GM21825 (cell line): ENCODE data around the gene ATF6.
"Not testable (repeated sequence)": the region's sequence is repeated elsewhere in the genome, so short reads cannot be mapped to it uniquely, and the experiment has no call there.

Experiments
- ATAC-seq: cut with Tn5 transposase; IDR thresholded peaks from one replicate; pipeline ENCODE4 v1.9.1; 2021; ENCODE audit warnings: mild to moderate bottlenecking, moderate library complexity; ENCODE audit not compliant: unreplicated experiment

ATF6 gene

DNA sequence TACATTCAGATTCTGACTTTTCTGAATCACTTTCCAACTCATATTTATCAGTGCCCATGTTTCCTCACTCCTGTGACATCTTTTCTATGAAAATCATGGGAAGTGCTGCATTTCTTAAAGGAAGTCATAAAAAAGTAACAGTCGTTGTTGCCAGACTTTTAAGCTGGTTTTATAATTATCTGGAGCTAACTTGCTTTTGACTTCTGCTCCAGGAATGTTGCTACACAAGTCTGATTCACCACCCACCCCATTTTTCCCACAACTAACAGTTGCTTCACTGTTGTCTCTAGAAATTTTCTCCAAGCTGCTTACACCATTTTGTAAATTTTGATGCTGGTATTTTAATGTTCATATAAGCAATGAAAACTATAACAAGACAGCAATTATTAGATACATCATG, 32.6 kb upstream of the ATF6 start:
- no peak for ATAC-seq

DNA sequence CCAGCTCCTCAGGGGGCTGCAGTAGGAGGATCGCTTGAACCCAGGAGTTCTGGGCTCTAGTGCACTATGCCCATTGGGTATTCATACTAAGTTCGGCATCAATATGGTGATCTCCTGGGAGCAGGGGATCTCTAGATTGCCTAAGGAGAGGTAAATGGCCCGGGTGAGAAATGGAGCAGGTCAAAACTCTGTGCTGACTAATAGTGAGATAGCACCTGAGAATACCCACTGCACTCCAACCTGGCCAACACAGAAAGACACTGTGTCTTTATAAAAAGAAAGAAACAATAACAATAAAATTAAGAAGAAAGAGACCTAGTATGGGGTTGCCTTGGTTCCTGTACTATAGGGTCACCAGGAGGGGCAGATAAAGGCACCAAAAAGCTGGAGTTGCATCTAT, 30.3 kb upstream of the ATF6 start:
- no peak for ATAC-seq

DNA sequence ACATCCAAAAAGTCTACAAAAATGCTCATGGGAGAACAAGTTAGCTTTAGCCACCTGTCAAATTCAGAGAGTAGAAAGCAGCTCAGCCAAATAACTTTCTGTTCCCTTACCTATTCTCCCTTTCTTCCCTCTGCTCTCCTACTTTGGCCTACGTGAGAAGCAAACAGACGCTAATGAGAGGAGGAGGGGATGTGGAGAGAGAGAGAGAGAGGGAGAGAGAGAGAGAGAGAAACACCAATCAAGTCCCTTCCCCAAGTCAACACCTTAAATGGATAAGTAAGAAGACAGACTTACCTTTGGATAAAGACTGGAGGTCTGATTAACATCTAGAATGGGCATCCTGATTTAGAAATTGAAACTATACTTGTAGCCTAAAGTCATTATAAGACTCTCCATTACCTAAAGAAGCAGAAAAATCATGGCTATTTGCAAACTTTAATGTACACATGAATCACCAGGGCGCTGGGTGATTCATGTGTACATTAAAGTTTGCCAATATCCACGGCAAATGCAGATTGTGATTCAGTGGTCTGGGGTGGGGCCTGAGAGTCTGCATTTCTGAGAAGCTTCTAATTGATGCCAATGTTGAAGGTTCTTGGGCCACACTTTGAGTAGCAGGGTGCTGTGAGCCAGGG, 29.7 kb upstream of the ATF6 start:
- ATAC-seq: no peak

DNA sequence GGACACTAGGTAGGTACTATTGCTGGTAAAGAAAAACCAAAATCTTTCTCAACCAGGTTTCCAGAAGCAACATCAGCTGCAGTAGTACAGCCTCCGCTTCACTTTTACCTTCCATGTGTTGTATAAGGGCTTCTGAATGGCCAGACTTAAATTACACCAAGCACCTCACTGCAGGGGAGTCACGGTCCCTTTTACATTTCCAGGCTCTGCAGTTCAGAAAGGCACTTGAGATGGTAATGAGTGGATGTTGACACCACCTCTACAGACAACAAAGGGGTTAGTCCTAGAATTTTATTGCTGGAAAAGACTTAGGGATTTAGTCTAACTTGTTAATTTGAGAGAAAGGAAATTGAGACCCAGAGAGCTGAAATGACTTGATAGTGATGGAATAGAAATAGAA, 28.5 kb upstream of the ATF6 start:
- no peak for ATAC-seq

DNA sequence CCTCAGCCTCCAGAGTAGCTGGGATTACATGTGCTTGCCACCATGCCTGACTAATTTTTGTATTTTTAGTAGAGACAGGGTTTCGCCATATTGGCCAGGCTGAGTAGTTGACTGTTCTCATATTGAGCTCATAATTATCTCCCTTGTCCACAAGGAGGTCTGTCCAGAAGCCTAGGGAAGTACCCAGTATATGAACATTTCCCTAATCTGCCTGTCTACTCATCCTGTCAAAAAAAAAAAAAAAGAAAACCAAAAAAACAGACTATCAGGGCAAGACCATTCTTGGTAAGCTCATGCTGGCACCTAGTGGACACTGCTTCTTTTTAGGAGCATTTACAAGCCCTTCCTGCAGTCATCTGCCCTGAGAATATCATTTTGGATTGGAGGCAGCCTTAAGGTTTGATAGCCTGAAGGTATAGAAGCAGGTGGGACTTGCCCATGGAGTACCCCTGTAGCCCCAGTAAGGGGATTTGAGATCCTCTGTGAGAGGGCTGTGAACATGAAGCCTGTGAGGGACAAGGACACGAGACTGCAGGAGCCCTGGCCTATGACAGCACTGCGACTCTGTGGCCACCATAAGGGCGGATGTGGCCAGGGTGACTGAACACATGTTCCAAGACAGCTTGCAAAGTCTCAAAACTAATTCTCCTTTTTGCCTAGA, 27.4 kb upstream of the ATF6 start:
- peak; percentile 62 for ATAC-seq

DNA sequence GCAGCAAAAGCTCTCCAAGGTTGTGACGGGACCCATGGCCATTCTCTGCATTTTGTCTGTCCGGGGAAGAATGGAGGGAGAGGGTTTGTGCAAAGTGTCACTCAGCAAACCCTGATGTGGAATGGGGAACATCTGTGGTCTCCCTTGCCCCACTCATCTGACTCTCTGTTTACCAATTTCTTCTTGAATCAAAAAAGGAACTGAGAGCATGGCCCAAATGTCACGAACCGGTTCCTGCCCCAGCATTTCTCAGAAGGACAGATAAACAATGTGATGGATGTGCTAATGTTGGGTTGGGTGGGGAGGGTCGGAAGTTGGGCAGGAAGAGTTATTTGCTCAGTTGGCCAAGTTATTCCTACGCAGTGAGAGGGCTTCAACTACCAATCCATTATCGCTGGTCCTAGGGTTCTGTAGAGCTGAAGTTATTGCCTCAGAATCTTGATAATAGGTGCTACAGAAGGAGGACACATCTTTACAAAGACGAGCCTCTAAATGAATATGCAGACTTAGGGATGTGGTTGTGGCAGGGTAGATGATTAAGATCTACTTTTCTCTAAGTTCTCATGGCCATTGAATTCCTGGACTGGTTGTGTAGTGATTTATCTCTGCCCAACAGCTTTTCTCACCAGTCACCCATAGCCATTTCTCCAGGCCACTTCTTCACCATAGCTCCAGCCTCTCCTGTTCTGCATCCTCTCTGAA, 26.1 kb upstream of the ATF6 start:
- no peak for ATAC-seq

DNA sequence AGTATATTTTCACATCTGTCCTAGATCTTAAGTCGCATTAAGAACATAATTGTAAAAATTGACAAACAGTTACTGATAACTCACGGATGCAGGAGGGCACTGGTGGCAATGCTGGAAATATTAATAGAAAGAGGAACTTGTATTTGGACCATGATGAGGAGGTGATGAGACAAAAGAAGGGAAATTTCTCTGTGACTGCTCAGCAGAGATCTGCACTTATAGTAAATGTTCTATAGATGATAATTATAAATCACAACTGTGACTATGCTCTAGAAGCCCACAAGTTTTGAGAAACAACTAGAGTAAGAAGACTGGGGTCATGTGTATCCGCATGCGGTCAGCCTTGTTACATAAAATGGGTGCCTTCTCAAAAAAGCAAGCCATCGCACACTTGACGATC, 25.2 kb upstream of the ATF6 start:
- ATAC-seq: no peak

DNA sequence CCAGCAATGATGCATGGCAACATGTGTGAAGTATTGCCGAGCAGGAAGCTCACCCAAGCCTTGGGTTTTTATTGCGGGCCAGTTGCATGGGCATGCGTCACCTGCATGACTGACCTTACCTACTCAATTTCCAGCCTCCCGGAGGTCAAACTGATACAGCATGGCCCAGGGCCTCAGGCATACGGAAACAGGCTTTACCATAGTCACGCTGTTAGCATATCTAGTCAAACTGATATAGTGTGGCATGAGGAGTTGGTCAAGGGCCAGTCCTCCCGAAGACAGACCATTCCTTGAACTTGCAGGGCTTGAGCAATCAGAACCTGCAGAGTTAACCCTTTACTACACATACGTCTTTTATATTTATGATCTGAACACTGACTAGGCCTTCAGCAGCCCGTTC, 22.9 kb upstream of the ATF6 start:
- ATAC-seq: no peak

DNA sequence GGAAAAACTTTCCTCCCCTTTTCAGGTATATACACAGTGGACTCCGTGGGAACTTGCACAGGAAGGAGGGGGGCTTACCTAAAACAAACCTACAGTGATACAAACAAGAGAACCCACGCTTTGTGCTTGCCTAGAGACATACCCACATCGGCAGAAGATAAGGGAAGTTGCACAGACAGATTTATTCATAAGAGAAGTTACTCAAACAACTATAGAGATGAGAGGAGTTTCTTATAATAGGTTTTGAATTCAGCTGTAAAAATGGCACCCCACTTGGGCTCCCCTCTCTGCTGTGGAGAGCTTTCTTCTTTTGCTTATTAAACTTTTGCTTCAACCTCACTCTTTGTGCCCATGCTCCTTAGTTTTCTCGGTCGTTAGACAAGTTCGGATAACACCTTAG, 18.3 kb upstream of the ATF6 start:
- no peak for ATAC-seq

DNA sequence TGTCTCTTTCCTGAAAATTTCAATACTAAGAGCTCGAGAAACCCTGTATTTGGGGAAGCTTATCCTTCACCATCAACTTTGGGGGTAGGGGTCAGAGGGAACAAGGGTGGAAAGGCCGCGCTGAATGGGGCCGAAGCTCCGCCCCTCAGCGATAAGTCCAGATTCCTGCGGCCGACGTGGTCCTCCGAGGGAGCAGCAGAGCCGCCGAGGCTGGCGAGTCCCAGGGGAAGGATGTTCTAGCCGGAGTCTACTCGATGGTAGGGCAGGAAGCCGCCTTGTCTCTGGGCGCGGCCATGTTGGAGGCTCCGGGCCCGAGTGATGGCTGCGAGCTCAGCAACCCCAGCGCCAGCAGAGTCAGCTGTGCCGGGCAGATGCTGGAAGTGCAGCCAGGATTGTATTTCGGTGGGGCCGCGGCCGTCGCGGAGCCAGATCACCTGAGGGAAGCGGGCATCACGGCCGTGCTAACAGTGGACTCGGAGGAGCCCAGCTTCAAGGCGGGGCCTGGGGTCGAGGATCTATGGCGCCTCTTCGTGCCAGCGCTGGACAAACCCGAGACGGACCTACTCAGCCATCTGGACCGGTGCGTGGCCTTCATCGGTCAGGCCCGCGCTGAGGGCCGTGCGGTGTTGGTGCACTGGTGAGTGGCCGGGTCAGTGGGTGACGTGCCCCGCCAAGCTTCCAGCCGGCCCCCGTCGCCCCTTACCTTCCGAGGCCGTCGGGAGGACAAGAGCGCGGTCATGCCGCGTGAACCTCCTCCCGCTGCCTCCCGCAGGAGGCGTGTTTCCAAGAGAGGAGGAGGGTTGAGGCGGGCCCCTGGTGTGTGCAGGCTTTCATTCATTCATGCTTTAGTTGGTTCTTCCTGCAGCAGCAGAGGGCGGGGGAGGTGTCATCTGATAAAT, 16.4 kb upstream of the ATF6 start, which contains the start of gene DUSP12:
DUSP12 (plus strand) TSS at position 278 of the 899 bp plus-strand sequence; CDS start at position 294, 16 bp downstream.
- peak; percentile 98 for ATAC-seq

DNA sequence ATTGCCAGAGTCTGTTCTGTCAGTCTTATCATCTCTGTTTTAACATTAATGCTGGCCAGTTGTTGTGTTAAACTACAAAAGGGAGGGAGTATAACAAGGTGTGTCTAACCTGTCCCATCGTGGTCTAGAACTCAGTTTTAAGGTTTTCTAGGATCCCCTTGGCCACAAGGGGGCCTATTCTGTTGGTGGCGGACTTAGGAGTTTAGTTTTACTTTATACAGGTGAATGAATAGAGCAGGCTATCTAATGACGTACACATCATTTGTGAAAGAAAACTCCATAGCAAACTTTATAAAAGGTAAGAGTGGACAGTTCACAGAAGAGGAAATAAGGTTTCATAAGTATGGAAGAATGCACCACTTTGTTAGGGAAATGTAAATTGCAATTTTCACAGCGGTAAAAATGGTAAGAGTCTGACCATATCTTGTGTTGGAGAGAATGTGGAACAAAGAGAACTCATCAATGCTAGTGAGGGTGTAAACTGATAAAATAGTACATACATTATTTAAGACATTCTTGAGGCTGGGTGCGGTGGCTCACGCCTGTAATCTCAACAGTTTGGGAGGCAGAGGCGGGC, 2.5 kb upstream of the ATF6 start:
- ATAC-seq: no peak

DNA sequence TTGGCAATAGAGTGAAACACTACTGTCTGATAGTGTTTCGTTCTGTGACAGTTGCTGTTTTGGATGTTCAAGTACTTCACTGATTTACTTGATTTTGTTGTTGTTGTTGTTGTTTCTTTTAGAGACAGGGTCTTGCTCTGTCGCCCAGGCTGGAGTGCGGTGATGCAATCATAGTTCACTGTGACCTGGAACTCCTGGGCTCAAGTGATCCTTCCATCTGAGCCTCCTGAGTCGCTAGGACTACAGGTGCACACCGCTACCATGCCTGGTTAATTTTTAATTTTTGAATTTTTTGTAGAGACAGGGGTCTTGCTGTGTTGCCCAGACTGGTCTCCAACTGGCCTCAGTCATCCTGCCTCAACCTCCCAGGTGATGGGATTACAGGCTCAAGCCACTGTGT, 2.3 kb downstream of the ATF6 start:
- ATAC-seq: no peak

DNA sequence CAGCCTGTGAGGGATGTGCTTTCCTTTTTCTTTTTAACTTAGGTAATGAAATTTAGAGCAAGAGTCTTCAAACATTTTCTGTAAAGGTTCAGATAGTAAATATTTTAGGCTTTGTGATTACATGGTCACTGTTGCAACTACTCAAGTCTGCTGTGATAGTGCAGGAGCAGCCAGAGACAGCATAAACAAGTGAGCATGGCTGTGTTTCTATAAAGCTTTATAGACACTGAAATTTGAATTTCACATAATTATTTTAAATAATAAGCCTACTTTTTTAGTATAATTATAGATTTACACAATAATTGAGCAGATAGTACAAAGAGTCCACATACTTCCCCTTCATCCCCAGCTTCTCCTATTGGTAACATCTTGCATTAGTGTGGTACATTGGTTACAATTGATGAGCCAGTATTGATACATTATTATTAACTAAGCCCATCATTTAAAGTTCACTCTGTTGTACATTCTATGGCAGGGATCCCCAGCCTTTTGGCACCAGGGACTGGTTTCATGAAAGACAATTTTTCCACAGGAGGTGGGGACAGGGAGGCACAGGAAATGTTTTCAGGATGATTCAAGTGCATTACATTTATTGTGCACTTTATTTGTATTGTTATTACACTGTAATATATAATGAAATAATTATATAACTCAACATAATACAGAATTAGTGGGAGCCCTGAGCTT, 3.0 kb downstream of the ATF6 start:
- ATAC-seq: no peak

DNA sequence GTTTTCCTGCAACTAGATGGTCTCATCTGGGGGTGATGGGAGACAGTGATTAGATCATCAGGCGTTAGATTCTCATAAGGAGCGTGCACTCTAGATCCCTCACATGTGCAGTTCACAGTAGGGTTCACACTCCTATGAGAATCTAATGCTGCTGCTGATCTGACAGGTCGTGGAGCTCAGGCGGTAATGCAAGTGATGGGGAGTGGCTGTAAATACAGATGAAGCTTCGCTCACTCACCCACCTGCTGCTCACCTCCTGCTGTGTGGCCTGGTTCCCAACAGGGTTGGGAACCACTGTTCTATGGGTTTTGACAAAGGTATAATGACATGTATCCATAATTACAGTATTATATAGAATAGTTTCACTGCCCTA, 3.5 kb downstream of the ATF6 start:
- not testable (repeated sequence) for ATAC-seq

DNA sequence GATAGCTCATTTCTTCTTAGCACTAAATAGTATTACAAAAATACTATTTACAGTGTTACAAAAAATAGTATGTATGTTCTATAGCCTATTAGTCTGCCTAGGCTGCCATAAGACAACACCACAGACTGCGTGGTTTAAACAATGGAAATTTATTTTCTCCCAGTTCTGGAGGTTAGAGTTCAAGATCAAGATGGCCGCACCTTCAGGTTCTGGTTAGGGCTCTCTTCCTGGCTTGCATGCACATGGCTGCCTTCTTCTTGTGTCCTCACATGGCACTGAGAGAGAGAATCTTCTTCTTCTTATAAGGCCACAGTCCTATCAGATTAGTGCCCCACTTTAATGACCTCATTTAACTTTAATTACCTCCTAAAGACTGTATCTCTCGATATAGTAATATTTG, 4.1 kb downstream of the ATF6 start:
- ATAC-seq: no peak

DNA sequence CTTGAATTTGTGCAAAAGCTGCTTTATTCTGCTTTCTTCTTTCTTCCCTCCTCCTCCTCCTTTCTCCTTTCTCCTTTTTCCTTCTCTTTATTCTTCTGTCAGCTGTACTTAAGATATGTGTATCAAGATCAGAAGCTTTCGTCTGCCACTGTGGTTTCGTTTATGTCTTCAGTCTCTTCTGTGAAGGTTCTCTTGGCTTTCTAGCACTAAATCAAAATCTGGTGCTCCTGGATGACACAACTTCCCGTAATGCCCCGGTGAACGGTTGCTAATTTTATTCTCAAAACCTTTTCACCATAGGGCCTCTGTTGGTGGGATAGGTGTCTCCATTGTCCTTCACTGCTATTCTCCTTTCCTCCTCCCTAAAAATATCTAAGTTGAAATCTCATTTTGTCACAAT, 5.0 kb downstream of the ATF6 start:
- ATAC-seq: no peak

DNA sequence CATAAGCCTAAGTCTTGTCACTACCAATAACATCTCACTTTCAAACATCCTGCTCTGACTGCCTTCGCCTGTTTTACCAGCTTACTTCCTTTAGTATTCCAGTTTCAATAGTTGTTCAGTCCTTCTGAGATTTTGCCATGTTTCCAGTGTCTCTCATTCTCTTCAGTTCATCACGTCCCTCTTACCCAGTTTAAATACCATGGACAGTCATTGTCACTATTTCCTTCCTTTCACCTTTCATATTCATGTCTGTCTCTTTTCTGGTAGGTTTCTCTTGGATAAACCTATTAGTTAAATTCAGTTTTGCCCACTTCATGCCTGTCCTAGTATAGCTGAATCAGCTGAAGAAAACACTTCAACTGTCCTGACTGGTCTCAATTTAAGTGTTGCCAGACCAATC, 5.9 kb downstream of the ATF6 start:
- no peak for ATAC-seq

DNA sequence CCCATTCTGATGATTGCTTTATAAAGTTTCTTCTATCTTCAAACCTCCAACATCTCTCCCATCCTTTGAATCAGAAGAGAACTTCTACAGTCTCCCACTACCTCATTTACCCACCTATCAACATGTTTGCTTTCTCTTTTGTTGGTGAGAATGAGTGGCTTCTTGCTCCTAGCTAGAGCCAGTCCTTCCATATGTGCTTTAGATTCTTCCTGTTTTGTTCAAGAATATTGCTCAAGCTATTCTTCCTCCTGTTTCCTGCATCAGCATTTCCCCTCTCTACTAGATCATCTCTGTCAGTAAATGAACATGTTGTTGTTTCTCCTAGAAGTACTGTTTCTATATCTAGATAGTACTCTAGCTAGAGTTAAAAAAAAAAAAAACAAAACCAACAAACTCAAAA, 6.3 kb downstream of the ATF6 start:
- no peak for ATAC-seq

DNA sequence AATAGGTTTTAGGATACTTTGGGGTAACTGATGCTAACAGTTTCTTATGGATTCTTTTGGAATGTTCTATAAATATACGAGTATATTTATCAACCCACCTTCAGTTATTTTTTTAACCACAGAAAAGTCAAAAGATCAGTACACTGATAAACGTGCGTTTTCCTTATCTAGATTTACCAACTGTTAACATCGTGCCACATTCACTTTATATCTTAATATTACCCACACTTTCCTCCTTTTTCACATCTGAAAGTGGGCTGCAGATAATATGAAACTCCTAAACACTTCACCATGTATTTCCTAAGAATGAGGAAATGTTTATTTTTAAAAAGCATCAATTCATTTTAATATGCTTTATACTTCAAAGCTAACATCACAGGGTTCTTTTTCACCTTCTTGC, 7.7 kb downstream of the ATF6 start:
- no peak for ATAC-seq

DNA sequence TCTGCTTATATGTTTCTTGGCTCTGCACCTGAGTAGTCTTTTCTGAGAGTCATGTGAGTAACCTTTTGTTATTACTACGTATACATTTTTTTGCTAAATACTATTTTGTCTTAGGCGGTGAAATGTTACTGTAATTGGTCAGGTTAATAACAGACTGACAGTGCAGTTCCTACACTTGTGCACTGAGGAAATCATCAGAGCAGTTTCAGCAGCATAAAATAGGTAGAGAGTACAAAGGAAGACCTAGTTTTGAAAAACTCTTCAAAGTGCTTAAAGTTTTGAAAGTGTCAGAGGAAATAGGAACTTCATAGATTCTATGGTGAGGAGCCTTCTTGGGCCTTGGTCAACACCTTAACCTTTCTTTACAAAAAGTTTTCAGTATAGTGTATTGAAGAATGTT, 11.1 kb downstream of the ATF6 start:
- no peak for ATAC-seq
